NCI-H128 (cell line): ENCODE results near the gene HNRNPA3.
"Not testable (repeated sequence)": the region's sequence is repeated elsewhere in the genome, so short reads cannot be mapped to it uniquely, and the experiment has no call there.

Source experiments
- DNase-seq: peaks from one replicate; lab custom pipeline; 2025; ENCODE audit not compliant: unreplicated experiment; lab: John Stamatoyannopoulos, UW

The HNRNPA3 gene

DNA sequence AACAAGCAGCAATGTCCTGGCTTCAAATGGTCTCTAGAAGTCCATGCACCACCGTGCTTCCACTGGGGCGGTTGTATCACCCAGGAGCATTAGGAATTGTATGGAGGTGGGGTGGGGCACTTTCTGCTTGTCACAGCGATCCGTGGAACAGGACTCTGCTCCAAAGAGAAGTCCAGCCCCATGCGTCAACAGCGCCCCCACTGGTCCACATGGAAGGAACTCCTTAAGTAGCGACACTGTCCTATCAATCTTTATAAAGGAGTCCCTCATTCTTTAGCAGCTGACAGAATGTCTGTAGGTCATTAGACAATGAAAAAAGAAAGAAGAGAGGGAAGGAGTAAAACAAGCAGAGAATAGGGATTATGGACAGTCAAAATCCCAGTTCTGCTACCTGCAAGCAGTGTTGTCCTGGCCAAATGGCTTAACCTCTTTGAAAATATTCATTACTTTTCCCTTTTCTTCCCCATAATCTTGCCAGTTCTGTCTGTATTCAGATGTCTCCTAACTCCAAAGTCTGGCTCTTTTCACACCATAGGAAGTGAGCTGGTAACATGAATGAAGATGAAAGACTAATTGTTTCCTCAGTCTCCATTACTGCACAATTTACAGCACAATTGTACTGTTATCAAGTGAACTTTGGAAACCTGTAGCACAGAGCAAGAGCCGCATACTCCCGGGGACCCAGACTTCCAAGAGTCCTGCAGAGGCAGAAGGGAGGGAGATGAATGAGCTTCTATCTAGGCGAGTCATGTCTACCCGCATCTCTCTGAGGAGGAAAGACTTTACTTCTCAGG is 42.0 kb downstream of the HNRNPA3 start:
- no peak for DNase-seq

DNA sequence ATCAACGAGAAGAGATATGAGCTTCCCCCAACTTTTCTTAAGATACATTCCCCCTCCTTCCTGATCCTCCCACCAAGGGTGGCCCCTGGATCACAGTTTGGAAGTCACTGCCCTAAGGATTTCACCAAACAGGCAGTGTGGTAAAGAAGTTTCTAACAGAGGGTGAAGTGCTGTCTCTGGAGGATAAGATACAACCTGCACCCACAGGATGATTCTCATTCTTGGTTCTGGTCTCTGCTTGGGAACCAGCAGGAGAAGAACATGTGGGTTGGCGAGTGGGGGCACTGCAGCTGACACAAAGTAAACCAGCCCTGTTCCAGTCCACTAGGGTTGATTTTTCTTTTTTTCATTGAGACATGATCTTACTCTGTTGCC is 42.6 kb downstream of the HNRNPA3 start:
- DNase-seq: no peak

DNA sequence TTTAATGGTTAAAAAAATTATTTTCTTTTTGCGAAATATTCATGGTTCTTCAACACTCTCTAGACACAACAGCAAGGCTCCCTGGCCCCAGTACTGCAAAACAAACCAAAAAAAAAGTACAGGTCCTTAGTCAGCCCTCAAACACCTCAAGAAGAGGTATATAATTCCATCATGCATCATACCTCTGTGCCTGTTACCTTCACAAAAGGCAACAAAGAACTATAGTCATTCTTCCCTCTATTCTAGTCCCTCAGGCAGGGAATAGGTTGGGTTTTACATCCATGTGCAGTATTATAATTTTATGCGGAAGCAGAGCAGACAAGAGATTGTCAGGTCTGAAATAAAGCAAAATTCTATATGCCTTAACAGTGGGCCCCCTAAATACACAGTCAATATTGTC is 43.4 kb downstream of the HNRNPA3 start:
- DNase-seq: no peak

DNA sequence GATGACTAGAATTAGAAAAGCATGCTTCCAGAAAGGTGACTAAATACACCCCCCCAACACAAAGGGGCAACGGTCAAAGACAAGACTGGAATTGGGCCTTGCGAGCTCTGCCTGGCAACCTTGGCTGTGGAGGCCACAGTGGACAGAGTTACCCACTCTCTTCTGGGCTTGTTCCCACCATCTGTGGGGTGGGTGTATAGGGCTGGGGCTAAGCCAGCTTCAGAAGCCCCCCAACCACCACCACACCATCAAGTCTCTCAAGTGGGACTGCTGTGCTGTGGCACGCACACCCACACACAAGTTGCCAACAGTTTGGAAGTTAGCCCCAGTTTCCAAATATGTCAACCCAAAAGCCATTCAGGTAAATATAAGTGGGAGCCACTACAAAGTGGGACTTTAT is 44.1 kb downstream of the HNRNPA3 start:
- DNase-seq: no peak

DNA sequence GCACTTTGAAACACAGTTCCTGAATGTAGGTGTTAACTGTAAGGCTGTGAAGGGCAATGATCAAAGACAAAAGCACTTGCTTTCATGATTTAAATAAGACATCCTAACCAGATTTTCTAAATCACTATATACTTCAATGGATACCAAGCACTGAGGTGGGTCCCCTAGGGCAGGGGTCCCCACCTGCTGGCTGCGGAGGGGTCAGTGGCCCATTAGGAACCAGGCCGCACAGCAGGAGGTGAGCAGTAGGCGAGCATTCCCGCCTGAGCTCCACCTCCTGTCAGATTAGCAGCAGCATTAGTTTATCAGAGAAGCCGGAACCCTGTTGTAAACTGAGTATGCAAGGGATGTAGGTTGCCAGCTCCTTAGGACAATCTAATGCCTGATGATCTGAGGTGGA is 44.9 kb downstream of the HNRNPA3 start:
- no peak for DNase-seq

DNA sequence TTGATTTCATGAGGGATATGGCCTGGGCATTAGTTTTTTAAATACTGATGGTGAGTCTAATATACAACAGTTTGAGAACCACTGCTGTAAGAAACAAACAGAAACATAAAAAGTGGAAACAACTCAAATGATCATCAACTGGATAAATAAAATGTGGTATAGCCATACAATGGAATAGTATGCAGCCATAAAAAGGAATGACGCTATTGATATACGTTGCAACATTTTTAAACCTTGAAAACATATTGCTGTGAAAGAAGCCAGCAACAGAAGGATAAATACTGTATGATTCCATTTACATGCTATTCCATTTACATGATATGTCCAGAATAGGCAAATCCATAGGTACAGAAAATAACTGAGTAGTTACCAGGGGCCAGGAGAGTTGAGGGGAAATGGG is 45.5 kb downstream of the HNRNPA3 start:
- no peak for DNase-seq

DNA sequence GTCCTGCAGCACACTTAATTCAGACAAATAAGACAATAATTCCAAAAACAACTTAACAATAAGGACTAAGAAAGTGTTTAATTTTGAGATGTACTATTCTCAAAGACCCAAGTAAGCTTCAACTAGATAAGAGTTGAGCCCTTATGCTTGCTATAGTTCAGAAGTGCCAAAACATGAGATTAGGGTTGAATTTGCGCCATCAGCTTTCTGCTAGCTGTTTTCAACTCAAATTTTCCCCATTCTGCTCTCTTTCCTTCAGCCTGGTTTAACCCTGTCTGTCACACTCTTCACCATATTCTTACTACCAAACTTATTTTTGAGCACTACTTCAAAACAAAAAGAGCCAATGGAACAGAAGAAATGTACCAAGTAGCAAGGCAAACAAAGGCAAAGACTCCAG is 47.8 kb downstream of the HNRNPA3 start:
- no peak for DNase-seq

DNA sequence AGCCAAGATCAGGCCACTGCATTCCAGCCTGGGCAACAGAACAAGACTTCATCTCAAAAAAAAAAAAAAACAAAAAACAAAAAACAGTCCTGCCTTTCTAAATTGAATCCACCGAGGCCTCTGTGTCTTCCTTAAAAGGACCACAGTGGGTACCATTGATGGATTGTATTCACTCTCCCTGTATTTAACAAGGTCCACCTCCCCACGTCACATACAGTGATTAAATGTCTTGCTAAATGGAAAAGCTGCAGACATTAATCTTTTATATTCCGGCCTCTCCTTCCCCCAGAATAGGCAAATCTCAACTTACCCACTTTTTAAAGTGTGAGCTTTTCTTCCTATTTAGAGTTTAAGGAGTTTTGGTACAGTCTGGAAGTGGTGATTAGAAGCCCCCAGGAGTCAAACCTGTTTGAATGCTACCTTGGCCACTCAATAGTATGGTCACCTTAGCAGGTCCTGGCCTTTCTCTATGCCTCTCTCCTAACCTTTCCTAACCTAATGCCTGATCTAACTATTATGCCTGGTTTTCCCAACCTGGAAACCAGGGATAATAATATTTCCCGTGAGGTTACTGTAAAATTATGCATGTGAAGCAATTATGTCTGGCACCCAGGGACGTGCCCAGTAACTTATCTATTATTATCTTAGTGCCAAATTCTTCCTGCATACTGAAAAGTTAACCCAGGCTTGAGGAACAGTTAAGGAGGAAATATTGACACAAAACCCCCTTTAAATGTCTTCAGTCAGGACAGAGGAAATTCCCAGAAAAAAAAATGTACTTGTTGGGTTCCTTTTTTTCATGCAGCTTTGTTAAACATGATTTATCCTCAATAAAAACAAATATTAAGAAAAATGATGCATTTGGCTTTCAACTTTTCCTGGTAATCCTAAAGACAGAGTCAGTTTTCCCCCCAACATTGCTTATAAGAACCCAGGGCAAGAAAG is 48.8 kb downstream of the HNRNPA3 start:
- DNase-seq: no peak

DNA sequence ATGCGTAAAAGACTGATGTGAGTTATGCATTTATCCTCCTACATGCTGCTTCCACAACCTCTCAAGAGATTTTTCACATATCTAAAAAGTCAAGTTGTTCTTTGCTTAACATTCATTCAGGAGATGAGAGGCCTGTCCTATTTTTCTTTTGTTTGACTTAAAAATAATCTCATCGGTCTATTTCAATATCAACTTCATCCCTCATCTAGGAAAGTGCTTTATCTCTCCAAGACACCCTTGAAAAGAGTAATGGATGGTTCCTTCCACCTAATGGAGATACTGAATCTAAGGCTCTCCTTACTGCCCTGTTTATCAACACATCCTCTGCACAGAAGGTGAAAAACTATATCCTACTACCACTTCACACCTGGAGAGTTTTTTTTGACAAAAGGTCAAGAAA is 49.5 kb downstream of the HNRNPA3 start:
- DNase-seq: no peak

DNA sequence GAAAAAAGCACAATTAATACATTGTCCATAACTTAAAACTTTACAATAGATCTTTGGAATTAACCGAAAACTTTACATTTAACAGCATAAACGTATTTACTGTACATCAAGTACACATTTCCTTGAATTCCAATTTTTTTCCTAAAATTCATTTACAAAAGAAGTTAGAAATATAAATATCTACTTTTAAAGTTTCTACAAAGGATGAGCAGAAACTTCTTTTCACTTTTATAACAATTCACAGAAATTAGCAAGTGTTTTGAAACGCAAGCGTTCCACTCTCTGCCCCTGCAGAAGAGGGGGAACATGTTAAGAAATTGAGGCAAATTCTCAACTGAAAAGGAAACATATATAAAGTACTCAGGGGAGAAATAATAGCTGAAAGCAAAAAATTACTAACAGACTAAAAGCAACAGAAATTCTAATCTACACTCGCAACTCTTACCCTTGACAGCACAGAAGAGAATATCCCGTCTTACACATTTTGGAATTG is 50.4 kb downstream of the HNRNPA3 start:
- no peak for DNase-seq

DNA sequence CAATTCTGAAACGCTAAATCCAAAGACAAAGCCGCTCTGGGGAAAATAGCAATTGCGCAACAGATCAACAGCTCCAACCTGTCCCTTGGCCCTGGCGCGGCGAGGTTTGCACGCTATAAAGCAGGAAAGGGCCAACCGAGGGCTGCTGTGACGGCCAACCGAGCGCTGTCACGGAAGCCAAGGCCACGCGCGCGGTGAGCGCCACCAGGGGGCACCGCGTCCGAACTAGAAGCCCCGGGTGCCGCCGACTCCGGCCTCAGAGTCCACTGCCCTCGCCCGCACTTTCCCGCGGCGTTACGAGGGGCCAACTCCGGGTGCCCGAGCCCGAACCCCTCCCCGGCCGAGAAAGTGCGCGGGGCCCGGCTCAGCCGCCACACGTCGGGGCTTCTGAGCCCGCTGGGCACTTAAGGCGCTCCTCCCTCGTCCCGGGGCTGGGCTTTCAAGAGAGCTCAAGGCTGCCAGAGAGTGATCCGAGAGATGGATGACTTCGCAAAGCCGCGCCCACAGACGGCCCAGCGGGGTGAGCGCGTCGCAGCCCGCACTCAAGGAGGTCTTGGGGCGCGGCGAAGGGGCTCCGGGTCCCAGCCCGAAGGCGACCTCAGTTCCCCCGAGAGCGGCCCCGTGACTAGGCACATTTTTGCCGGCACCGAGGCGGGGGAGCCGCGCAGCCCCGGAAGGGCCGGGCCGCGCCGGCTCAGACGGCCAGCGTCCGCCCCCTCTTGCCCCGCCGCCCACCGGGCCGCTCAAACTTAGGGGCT is 51.0 kb downstream of the HNRNPA3 start:
- DNase-seq: peak; percentile 84

DNA sequence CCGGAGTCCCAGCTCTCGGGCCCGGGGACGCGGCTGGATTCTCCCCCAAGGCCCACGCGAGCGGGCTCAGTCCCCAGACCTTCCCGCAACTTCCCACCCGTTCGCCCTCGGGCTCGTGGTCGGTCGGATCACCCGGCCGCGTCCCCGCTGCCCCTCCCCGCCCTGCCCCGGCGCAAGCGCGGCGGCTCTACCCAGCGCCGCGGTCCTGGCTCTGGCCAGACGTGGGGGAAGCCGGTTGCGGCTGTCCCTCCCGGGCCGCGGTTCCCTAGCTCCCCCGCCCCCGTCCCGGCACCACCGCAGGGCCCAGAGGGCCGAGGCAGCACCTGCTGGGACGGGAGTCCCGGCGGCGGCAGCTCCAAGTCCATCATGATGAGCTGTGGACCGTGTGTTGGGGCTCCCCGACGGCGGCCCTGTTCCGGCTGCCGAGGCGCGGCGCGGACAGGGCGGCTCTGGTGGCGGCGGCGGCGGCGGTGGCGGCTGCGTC is 51.7 kb downstream of the HNRNPA3 start:
- no peak for DNase-seq

DNA sequence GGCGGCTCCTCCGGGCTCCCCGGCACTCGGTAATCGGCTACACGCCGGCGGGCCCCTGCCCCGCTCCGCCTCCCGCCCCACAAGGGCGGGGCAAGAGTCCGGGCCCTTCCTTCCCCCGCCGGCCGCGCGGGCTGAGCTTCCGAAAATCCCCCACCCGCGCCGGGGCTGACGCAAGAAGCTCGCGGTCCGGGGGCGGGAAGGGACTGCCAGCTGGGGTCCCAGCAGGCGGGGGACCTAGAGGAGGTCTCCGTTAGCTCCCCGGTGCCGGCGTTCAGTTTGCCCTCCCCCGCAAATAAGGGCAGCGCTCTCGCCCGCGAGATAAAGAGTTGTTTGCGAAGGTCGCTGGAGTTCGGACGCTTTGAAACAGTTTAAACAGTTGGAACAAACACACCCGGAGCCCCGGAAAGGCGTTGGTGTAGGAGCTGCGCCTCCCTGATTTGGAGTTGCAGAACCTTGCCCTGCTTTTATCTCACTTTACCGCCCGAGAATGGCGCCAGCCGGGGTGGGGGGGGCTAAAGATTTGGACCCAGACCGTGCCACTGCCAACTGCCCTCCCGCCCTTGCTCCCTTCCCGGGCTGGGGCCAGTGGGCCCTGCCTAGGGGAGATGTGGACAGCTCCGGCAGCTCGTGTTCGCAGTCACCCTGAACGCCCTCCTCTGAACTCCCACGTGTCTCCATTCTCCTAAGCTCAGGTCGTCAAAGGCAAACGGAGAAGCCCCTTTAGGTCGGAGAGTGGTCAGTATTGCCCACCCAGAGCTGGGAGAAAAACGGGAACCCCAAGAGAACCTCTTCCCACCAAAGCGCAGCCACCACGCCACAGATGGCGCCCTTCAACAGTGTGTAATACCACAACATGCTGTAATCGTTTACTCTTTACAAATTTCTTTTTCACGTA is 52.3 kb downstream of the HNRNPA3 start, which contains the start of gene NFE2L2:
Gene NFE2L2, minus strand, starts transcription at position 35 of the 895 bp plus-strand sequence. CDS start 151 bp downstream, outside the sequence.
- DNase-seq: peak; percentile 45

DNA sequence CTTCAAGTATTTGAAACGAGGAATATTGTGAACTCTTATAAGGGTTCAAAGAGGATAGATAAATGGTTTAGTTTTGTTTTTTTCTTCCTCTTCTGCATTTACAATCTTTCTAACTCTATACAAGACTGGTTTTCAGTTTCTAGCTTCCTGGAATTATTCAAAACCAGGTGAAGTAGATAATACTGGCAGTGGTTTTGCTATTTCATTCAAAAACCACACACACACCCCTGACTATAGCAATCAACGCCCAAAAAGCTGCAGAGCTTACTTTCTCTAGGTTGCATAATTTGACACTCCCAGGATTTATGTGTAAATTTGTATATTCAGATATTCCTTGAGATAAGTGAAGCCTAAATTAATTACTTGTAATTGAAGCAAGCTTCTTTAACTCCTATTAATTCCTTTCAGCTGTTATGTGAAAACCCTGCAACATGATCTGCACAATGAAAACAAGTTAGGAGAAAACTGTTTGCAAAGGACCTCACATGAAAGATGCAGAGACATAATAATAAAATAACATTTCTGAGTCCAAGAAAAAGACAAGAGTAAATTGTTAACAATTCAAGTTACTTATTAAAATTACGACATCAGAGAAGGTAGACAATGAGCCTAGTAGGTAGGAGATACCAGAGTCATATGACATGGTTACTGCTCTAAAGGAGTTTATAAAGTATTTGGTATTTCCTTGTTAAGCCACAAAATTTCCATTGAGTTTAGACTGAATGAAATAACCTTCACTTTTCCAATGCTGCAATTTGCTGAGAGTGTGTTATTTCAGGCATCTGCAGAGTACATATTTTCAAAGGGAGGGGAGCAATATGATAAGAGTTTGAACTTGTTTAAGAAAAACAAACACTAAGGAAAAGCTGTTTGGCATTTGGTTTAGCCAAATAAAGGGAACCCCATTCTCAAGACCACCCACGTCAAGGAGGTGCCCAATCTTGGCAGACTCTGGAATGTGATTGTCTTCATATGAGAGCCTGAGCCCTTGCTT is 53.5 kb downstream of the HNRNPA3 start:
- no peak for DNase-seq

DNA sequence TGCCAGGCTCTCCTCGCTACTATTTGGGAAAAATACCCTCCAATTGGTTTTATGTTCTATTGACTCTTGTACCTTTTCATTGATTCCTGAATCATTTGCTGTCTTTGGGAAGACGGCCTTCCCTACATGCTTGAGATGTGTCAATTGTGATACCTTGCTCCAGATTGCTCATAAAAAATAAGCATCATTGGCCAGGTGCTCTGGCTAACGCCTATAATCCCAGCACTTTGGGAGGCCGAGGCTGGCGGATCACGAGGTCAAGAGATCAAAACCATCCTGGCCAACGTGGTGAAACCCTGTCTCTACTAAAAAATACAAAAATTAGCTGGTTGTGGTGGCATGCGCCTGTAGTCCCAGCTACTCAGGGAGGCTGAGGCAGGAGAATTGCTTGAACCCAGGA is 54.4 kb downstream of the HNRNPA3 start:
- not testable (repeated sequence) for DNase-seq

DNA sequence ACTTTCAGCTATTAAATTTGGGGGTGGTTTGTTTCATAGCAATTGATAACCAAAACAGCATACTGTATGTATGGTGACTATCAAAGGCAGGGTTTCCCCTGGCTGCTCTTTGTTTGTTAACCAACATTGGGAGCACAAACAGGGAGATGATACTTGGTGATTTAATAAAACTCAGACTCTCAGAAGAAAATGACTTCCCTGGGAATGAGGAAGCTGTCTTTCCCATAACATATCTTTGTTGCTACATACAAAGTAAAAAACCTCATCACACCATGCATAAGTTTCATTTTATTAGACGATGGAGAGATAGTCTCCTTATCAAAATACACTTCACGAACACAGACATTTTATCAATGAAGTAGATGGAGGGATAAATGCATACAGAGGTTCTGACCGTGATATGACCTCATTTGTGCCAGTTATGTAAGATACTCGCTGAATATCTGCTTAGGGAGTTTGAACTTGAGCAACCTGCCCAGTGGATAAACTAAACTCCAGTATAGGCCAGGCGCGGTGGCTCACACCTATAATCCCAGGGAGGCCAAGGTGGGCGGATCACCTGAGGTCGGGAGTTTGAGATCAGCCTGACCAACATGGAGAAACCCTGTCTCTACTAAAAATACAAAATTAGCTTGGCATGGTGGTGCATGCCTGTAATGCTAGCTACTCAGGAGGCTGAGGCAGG is 55.7 kb downstream of the HNRNPA3 start:
- DNase-seq: no peak

DNA sequence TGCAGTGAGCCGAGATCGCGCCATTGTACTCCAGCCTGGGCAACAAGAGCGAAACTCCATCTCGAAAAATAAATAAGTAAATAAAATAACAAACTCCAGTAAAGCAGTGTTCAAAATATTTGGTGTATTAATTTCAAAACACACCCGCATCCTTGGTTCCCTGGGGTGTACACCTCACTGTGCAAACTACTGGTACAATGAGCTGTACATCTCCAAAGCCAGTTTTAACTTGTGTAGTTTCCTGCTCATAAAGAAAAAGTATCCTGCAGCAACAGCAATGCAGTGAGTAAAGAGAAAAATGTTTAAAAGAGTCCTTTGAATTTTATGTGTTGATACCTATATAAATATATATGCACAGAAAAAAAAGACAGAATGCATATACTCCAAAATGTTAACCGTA is 56.3 kb downstream of the HNRNPA3 start:
- no peak for DNase-seq

DNA sequence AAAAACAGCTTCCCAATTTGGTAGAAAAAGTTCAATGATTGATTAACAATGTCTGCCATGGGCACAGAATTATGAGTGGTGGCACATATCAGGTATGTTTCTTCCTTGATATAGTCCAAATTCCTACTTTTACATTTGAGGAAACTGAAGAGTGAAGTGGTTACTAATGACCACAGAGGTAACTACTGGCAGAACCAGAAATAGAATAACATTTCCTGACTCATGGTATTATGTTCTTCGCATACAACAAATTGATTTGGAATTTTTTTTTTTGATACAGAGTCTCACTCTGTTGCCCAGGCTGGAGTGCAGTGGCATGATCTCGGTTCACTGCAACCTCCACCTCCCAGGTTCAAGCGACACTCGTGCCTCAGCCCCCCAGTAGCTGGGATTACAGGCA is 57.9 kb downstream of the HNRNPA3 start:
- no peak for DNase-seq
